ENCODE measurements around the gene VSNL1.

DNA sequence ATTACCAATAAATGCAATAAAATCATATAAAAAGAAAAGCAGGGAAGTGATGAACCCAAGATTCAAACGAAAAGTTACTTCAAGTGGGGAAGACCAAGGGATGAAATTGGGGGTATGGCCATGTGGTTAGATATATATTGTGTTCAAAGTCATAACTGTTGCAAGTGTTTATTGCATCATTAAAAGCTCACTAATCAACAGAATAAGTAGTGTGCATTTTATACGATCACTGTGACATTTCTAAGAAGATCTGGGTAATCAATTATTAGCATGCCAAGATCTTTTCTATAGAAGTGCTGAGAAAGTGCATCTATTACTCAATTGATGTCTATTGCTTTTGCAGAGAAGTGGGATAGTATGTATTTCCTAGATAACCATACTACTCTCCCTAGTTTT is 52.9 kb downstream of the VSNL1 start:
- TF ChIP-seq, protein P1, sequence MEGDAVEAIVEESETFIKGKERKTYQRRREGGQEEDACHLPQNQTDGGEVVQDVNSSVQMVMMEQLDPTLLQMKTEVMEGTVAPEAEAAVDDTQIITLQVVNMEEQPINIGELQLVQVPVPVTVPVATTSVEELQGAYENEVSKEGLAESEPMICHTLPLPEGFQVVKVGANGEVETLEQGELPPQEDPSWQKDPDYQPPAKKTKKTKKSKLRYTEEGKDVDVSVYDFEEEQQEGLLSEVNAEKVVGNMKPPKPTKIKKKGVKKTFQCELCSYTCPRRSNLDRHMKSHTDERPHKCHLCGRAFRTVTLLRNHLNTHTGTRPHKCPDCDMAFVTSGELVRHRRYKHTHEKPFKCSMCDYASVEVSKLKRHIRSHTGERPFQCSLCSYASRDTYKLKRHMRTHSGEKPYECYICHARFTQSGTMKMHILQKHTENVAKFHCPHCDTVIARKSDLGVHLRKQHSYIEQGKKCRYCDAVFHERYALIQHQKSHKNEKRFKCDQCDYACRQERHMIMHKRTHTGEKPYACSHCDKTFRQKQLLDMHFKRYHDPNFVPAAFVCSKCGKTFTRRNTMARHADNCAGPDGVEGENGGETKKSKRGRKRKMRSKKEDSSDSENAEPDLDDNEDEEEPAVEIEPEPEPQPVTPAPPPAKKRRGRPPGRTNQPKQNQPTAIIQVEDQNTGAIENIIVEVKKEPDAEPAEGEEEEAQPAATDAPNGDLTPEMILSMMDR (IDR thresholded peaks at IDR 0.05): no peak
- TF ChIP-seq POLR2A (IDR thresholded peaks at IDR 0.05): no peak
